ENCODE results near the gene MGAT4B. TPM values are rescaled to one million over a fixed set of nuclear protein-coding genes. Genes with fewer than 3 reads are reported as not detected.
A peak's percentile ranks its signal among the peaks of the same experiment; 100 is the strongest.

Gene MGAT4B
- total RNA-seq, 2 donors from 2014 or later = 332 to 540 TPM

DNA sequence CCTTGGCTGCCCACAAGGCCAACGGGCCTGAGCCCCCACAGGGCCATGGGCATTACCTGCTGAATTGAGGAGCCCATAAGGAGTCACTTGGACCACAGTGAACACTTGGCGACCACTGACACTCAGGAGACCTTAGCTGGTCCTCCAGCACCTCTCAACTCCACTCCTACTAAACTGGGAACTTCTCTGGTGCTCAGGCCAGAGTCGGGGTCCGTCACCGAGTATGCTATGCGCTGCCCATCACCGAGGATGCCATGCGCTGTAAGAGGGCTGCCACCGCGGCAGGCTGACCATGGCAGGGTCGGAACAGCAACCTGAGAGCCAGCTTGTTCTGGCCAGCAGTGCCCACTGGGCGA lies 13.4 kb upstream of the MGAT4B start:
- DNase-seq = no peak
- H3K27ac ChIP-seq = peak overlapping the region; percentile 100
- H3K36me3 ChIP-seq = peaks cover 10% of the 10 kb centered on the region
- peaks cover 49% of the 10 kb centered on the region for H3K4me1 ChIP-seq
- no peaks in the 10 kb centered on the region for H3K27me3 ChIP-seq
- intact Hi-C loops (cut with DNase I) = no loop called here
- TF ChIP-seq, protein P1, sequence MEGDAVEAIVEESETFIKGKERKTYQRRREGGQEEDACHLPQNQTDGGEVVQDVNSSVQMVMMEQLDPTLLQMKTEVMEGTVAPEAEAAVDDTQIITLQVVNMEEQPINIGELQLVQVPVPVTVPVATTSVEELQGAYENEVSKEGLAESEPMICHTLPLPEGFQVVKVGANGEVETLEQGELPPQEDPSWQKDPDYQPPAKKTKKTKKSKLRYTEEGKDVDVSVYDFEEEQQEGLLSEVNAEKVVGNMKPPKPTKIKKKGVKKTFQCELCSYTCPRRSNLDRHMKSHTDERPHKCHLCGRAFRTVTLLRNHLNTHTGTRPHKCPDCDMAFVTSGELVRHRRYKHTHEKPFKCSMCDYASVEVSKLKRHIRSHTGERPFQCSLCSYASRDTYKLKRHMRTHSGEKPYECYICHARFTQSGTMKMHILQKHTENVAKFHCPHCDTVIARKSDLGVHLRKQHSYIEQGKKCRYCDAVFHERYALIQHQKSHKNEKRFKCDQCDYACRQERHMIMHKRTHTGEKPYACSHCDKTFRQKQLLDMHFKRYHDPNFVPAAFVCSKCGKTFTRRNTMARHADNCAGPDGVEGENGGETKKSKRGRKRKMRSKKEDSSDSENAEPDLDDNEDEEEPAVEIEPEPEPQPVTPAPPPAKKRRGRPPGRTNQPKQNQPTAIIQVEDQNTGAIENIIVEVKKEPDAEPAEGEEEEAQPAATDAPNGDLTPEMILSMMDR (IDR thresholded peaks at IDR 0.05) = no peak
- H3K9ac ChIP-seq (ENCODE audit: low read depth in 2 of 2, low read length in 2 of 2) = peak overlapping the region; percentile 94 to 100
- no peaks in the 10 kb centered on the region for H3K9me3 ChIP-seq
- peak overlapping the region; percentile 100 for H3K4me3 ChIP-seq

DNA sequence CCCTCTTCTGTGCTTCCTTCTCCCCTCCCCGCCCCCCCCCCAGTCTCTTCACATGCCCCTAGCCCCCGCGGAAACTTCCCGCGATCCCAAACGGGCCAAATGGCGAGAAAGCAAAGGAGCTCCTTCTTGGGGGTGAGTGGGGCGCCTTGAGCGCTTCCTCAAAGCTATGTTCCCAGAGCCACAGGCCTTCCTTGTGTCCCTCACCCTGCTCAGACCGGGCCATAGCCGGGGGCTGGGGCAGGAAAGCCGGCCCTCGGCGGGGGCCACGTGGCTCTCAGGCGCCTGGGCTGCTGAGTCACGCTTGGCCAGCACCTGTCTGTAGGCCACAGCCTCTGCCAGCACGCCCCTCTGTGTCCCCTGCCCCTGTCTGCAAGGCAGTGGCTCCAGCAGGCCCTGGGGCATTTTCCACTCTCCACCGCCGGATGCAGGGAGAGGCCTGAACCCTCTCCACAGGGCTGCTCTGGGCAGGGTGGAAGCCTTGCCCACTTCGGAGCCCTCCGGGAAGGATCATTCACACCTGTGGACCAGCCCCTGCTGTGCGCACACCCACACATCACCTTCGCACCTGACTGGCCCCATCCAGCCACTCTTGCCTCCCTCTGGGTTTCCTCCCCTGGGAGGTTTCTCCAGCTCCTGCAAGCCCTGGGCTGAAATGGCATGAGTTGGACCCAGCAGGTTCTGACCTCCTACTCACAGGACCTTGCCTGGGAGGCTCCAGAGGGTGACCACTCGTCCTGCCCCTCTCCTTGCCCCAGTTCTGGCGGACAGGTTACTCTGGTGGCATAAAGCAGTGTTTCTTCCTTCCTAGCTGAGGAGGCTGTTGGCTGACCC lies 12.8 kb upstream of the MGAT4B start:
- TF ChIP-seq, protein P1 (IDR thresholded peaks at IDR 0.05) = no peak
- Histone ChIP-seq H3K27me3 (no peaks in the 10 kb centered on the region), H3K36me3 (peaks cover 10% of the 10 kb centered on the region), H3K9me3 (no peaks in the 10 kb centered on the region), H3K27ac (peak overlapping the region; percentile 100), H3K4me1 (peaks cover 44% of the 10 kb centered on the region), H3K9ac (ENCODE audit: low read depth in 2 of 2, low read length in 2 of 2) (peak overlapping the region; percentile 94 to 100), H3K4me3 (peak overlapping the region; percentile 100)
- intact Hi-C loops (cut with DNase I) = no loop called here
- peak; percentile 67 for DNase-seq

DNA sequence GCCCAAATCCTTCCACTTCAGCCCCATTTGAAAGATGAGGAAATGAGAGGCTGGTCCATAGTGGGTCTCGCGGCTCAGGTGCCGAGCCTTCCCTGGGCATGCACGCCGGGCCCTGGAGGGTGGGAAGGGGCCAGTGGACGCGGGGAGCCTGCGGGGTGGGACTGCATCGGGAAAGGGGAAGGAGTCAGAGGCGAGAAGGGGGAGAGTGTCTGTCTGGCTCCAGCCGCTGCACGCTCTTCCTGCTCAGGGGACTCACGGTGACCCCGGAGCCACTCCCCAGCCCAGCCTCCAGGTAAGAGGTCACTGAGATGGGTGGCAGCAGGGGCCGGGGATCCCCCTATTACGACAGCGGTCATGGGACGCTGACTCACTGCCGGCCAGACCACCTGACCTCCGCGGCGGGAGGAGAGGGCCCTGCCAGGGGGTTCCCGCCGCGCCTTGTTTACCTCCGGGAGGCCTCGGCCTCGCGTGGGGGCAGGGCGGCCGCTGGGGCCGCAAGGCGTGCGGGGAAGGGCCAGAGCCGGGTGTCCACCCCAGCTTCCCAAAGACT lies 12.2 kb upstream of the MGAT4B start:
- Histone ChIP-seq H3K4me1 (peaks cover 37% of the 10 kb centered on the region), H3K9ac (ENCODE audit: low read depth in 2 of 2, low read length in 2 of 2) (peak overlapping the region; percentile 94 to 100), H3K9me3 (no peaks in the 10 kb centered on the region), H3K4me3 (peak overlapping the region; percentile 20), H3K27ac (peak overlapping the region; percentile 100), H3K36me3 (peaks cover 4% of the 10 kb centered on the region), H3K27me3 (no peaks in the 10 kb centered on the region)
- intact Hi-C loops (cut with DNase I) = no loop called here
- TF ChIP-seq, protein P1 (IDR thresholded peaks at IDR 0.05) = no peak
- DNase-seq = peak; percentile 96

DNA sequence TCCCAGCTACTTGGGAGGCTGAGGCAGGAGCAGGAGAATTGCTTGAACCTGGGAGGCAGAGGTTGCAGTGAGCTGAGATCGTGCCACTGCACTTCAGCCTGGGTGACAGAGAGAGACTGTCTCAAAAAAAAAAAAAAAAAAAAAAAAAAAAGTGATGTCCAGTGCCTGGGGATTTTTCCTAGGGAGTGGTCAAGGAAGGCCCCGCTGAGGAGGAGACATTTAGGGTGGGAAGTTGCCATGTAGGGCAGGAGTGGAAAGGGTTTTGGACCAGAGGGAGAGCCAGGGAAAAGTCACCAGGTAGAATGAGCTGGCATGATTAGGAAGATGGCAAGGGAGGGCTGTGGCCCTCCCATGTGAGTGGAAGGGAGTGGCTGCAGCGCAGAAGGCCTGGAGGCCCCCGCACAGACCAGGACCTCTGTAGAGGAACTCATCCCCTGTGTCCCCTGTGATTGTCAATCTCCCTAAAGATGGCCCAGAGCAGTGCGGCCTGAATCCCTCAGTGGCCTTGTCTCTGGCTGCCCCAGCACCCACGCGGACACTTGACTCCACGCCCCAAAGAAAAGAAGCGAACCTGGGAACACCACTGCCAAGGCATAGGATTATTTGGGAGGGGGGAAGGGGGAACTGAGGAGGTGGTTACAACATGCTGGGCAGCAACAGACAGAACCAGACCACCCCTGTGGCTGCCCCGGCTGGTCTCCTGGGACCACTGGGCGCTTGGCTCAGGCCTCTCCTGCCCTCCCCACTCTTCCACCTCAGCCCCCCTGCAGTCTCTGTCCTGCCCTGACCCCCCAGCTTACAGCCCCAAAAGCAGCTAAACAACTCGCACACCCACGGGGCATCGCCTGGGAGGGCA lies 11.5 kb upstream of the MGAT4B start:
- Histone ChIP-seq H3K4me1 (peaks cover 33% of the 10 kb centered on the region), H3K4me3 (peak overlapping the region; percentile 20), H3K27me3 (no peaks in the 10 kb centered on the region), H3K9ac (ENCODE audit: low read depth in 2 of 2, low read length in 2 of 2) (peak overlapping the region; percentile 94 to 100), H3K27ac (peak overlapping the region; percentile 100), H3K9me3 (no peaks in the 10 kb centered on the region), H3K36me3 (no peaks in the 10 kb centered on the region)
- DNase-seq = no peak
- intact Hi-C loops (cut with DNase I) = no loop called here
- TF ChIP-seq, protein P1 (IDR thresholded peaks at IDR 0.05) = no peak

DNA sequence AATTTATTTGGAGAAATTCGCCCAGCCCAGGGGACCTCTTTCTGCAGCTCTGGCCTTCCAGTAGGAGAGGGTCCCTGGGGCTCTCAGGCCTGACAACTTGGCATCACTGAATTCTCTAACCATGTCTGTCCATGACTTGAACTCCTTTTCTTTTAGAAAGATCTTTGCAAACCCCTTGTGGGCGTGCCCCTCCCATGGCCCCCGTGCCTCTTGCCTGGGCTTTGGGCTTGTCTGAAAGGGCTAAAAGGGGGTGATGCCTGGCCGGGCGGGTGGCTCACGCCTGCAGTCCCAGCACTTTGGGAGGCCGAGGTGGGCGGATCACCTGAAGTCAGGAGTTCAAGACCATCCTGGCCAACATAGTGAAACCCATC lies 10.8 kb upstream of the MGAT4B start:
- intact Hi-C loops (cut with DNase I) = no loop called here
- Histone ChIP-seq H3K9ac (ENCODE audit: low read depth in 2 of 2, low read length in 2 of 2) (peak overlapping the region; percentile 63 to 72), H3K9me3 (no peaks in the 10 kb centered on the region), H3K4me1 (peaks cover 26% of the 10 kb centered on the region), H3K27me3 (no peaks in the 10 kb centered on the region), H3K4me3 (peak overlapping the region; percentile 42), H3K27ac (peak overlapping the region; percentile 100), H3K36me3 (no peaks in the 10 kb centered on the region)
- TF ChIP-seq, protein P1 (IDR thresholded peaks at IDR 0.05) = no peak
- DNase-seq = no peak

All from colonic mucosa (tissue), 4 donors.